Neural progenitor cell (in vitro differentiated cells): ENCODE results near the gene AP1AR. TPM values are rescaled to one million over a fixed set of nuclear protein-coding genes. Genes with fewer than 3 reads are reported as not detected.
"Not testable (repeated sequence)": the region's sequence is repeated elsewhere in the genome, so short reads cannot be mapped to it uniquely, and the experiment has no call there.

ENCODE experiments used
- DNase-seq: peaks from one replicate; pipeline ENCODE4 v3.0.0-alpha.2; 2016; ENCODE audit warnings: low spot score
- H2AFZ ChIP-seq: fragments of 200-600 bp; sonication (generic); replicated peaks from 2 replicates; pipeline ENCODE4 v1.6.1; 2016; ENCODE audit warnings: antibody characterized with exemption
- H3F3A ChIP-seq: fragments of 200-600 bp; sonication (generic); 2 replicates; pipeline ENCODE4 v1.6.1; 2016; ENCODE audit warnings: antibody characterized with exemption, low read depth
- H3K27ac ChIP-seq: fragments of 200-600 bp; sonication (generic); 2 replicates; pipeline ENCODE4 v1.5.1; 2016; ENCODE audit warnings: mild to moderate bottlenecking
- H3K27me3 ChIP-seq: fragments of 200-600 bp; sonication (generic); 2 replicates; pipeline ENCODE4 v1.6.1; 2016; ENCODE audit warnings: mild to moderate bottlenecking, moderate library complexity
- H3K36me3 ChIP-seq: fragments of 200-600 bp; sonication (generic); 2 replicates; pipeline ENCODE4 v1.5.1; 2016
- H3K4me1 ChIP-seq: fragments of 200-600 bp; sonication (generic); 2 replicates; pipeline ENCODE4 v1.6.1; 2016; ENCODE audit warnings: mixed run types
- H3K4me2 ChIP-seq: fragments of 200-600 bp; sonication (generic); 2 replicates; pipeline ENCODE4 v1.6.1; 2016
- H3K4me3 ChIP-seq: fragments of 200-600 bp; sonication (generic); 2 replicates; pipeline ENCODE4 v1.5.1; 2016
- H3K79me2 ChIP-seq: fragments of 200-600 bp; sonication (generic); 2 replicates; pipeline ENCODE4 v1.6.1; 2016; ENCODE audit warnings: low read depth
- H3K9ac ChIP-seq: fragments of 200-600 bp; sonication (generic); 2 replicates; pipeline ENCODE4 v1.6.1; 2016
- H3K9me3 ChIP-seq: fragments of 200-600 bp; sonication (generic); 2 replicates; pipeline ENCODE4 v1.5.1; 2016; ENCODE audit warnings: low read depth
- H4K20me1 ChIP-seq: fragments of 200-600 bp; sonication (generic); 2 replicates; pipeline ENCODE4 v1.6.1; 2016; ENCODE audit warnings: low read depth
- H3K27ac Mint-ChIP-seq: 3 replicates; pipeline ENCODE4 v1.8.0; 2021; ENCODE audit warnings: mixed read lengths
- H3K27me3 Mint-ChIP-seq: 2 replicates; pipeline ENCODE4 v1.8.0; 2022; ENCODE audit warnings: low read depth, mild to moderate bottlenecking, inconsistent platforms, moderate library complexity, mixed read lengths; ENCODE audit not compliant: insufficient read depth
- H3K36me3 Mint-ChIP-seq: 3 replicates; pipeline ENCODE4 v1.8.0; 2021; ENCODE audit warnings: mixed read lengths
- H3K4me1 Mint-ChIP-seq: 3 replicates; pipeline ENCODE4 v1.8.0; 2021; ENCODE audit warnings: mixed read lengths
- H3K4me3 Mint-ChIP-seq: 3 replicates; pipeline ENCODE4 v1.8.0; 2021; ENCODE audit warnings: mild to moderate bottlenecking, moderate library complexity, mixed read lengths
- H3K9me3 Mint-ChIP-seq: 3 replicates; pipeline ENCODE4 v1.8.0; 2020; ENCODE audit warnings: mixed read lengths
- EZH2 ChIP-seq: fragments of 200-600 bp; sonication (generic); IDR thresholded peaks from 2 replicates; pipeline ENCODE4 v1.6.1; 2017; ENCODE audit warnings: antibody characterized with exemption, mild to moderate bottlenecking, moderate library complexity
- EZH2phosphoT487 ChIP-seq: fragments of 200-600 bp; sonication (generic); IDR thresholded peaks from 2 replicates; pipeline ENCODE4 v1.6.1; 2017; ENCODE audit warnings: antibody characterized with exemption
- total RNA-seq: library from RNA; depleted of rRNA; stranded (reverse); fragments of >200 nt; gene quantifications from 2 replicates; pipeline ENCODE4 v1.2.3, GENCODE V29; 2015; ENCODE audit warnings: low replicate concordance
- TF ChIP-seq, protein P1 (sequence below): fragments of 200-600 bp; sonication (generic); IDR thresholded peaks from 2 replicates; pipeline ENCODE4 v1.5.1; 2017; ENCODE audit warnings: antibody characterized with exemption, mild to moderate bottlenecking

The AP1AR gene
- total RNA-seq, 1 donor from 2014 or later = 41.9 TPM

DNA sequence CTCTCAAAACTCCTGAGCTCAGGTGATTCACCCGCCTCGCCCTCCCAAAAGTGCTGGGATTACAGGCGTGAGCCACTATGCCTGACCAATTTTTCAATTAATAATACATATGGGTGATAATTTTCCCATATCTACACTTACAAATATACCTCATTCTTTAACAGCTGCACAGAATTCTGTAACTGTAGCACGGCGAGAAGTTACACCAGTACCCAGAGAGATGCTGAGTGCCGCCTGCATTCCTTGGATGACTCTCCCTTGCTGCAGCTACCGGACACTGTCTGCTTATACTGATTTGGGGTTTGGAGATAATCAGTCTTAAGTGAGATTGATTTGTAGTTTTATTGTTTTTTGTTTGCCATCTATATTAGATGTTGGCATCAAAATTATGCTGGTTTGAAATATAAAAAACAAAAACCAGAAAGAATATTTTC is 48.3 kb downstream of the AP1AR start:
- Histone ChIP-seq H3K9me3 (no peaks in the 10 kb centered on the region), H3F3A (no peaks in the 10 kb centered on the region), H3K36me3 (no peaks in the 10 kb centered on the region), H3K27me3 (peaks cover 18% of the 10 kb centered on the region), H3K9ac (no peak overlapping the region), H3K4me1 (peaks cover 6% of the 10 kb centered on the region), H3K79me2 (no peaks in the 10 kb centered on the region), H4K20me1 (no peaks in the 10 kb centered on the region), H3K4me3 (no peak overlapping the region), H3K4me2 (no peak overlapping the region), H2AFZ (no peak overlapping the region), H3K27ac (no peak overlapping the region)
- Mint-ChIP-seq H3K9me3 (peaks cover 5% of the 10 kb centered on the region), H3K4me1 (peaks cover 9% of the 10 kb centered on the region), H3K27me3 (no peaks in the 10 kb centered on the region), H3K27ac (no peak overlapping the region), H3K36me3 (peaks cover 16% of the 10 kb centered on the region), H3K4me3 (no peak overlapping the region)
- DNase-seq = peak; percentile 13
- TF ChIP-seq, protein P1, sequence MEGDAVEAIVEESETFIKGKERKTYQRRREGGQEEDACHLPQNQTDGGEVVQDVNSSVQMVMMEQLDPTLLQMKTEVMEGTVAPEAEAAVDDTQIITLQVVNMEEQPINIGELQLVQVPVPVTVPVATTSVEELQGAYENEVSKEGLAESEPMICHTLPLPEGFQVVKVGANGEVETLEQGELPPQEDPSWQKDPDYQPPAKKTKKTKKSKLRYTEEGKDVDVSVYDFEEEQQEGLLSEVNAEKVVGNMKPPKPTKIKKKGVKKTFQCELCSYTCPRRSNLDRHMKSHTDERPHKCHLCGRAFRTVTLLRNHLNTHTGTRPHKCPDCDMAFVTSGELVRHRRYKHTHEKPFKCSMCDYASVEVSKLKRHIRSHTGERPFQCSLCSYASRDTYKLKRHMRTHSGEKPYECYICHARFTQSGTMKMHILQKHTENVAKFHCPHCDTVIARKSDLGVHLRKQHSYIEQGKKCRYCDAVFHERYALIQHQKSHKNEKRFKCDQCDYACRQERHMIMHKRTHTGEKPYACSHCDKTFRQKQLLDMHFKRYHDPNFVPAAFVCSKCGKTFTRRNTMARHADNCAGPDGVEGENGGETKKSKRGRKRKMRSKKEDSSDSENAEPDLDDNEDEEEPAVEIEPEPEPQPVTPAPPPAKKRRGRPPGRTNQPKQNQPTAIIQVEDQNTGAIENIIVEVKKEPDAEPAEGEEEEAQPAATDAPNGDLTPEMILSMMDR = no peak
- TF ChIP-seq EZH2 (no peak), EZH2phosphoT487 (no peak)

DNA sequence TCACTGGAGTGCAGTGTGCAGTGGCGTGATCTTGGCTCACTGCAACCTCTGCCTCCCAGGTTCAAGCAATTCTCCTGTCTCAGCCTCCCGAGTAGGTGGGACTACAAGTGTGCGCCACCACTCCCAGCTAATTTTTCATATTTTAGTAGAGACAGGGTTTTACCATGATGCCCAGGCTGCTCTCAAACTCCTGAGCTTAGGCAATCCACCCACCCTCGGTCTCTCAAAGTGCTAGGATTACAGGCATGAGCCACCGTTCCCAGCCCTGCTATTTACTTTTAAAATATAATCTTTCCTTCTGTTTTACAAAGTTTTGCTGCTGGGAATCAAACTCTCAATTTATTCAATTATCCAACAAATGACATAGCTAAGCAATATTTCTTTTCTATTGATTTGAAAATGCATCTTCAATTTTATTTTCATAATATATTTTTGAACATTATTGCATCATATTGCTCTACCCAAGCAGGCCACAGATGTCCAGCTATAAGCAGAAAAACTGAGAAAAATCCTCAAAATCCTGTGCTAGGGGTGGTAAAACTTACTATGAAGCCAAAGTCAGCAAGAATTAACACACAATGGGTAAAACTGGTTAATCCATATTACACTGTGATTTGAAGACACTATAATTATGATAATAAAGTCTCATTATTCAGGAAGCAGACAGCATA is 48.9 kb downstream of the AP1AR start:
- Histone ChIP-seq H3K9me3 (no peaks in the 10 kb centered on the region), H3K27me3 (peaks cover 24% of the 10 kb centered on the region), H3K79me2 (no peaks in the 10 kb centered on the region), H3F3A (no peaks in the 10 kb centered on the region), H3K4me3 (no peak overlapping the region), H4K20me1 (no peaks in the 10 kb centered on the region), H3K9ac (no peak overlapping the region), H3K27ac (no peak overlapping the region), H3K4me1 (peaks cover 11% of the 10 kb centered on the region), H2AFZ (no peak overlapping the region), H3K4me2 (no peak overlapping the region), H3K36me3 (no peaks in the 10 kb centered on the region)
- Mint-ChIP-seq H3K9me3 (peaks cover 5% of the 10 kb centered on the region), H3K36me3 (peaks cover 12% of the 10 kb centered on the region), H3K4me3 (no peak overlapping the region), H3K27ac (no peak overlapping the region), H3K27me3 (no peaks in the 10 kb centered on the region), H3K4me1 (peaks cover 11% of the 10 kb centered on the region)
- DNase-seq = no peak
- TF ChIP-seq, protein P1 = no peak
- TF ChIP-seq EZH2 (no peak), EZH2phosphoT487 (no peak)

DNA sequence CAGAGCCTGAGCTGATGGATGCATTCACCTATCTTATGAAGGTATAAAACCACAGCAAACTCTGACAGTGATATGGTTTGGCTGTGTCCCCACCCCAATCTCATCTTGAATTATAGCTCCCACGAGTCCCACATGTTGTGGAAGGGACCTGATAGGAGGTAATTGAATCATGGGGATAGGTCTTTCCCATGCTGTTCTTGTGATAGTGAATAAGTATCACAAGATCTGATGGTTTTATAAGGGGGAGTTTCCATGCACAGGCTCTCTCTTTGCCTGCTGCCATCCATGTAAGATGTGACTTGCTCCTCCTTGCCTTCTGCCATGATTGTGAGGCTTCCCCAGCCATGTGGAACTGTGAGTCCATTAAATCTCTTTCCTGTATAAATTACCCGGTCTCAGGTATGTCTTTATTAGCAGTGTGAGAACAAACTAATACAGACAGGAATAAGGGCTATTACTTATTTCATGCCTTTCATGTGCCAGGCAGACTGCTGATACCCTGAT is 50.4 kb downstream of the AP1AR start:
- H3K4me1 ChIP-seq = peaks cover 11% of the 10 kb centered on the region

More for the DNA sequence above, 50.4 kb downstream of the AP1AR start:
- H3F3A ChIP-seq, H3K36me3 Mint-ChIP-seq, H3K27me3 Mint-ChIP-seq, H3K9ac ChIP-seq, H4K20me1 ChIP-seq, H3K36me3 ChIP-seq, H3K79me2 ChIP-seq, H2AFZ ChIP-seq, H3K4me3 Mint-ChIP-seq, DNase-seq, H3K9me3 Mint-ChIP-seq, H3K4me2 ChIP-seq, H3K27ac Mint-ChIP-seq, H3K27ac ChIP-seq, H3K9me3 ChIP-seq, H3K4me3 ChIP-seq: not testable (repeated sequence)
- peaks cover 11% of the 10 kb centered on the region for H3K4me1 Mint-ChIP-seq
- peaks cover 37% of the 10 kb centered on the region for H3K27me3 ChIP-seq
